ENCODE data around the gene RBBP4. TPM values are rescaled to one million over a fixed set of nuclear protein-coding genes. Genes with fewer than 3 reads are reported as not detected.
"Not testable (repeated sequence)": the region's sequence is repeated elsewhere in the genome, so short reads cannot be mapped to it uniquely, and the experiment has no call there.

RBBP4 gene
- 80.8 and 94.1 TPM in 2 replicates for total RNA-seq (2014; rRNA removed; shearing (Covaris generic))
- 121 and 150 TPM in 2 replicates for polyA plus RNA-seq (2015; cell fraction: cytosol; rRNA removed)
- 131 and 149 TPM in 2 replicates for polyA plus RNA-seq (2015; cell fraction: nucleus; rRNA removed)

GRCh38 chr1:32650752-32651460, at the start of gene RBBP4:
RBBP4 (plus strand) TSS chr1:32651208; CDS start chr1:32651307, 99 bp downstream.
- in situ Hi-C loops (cut with HindIII; ENCODE audit: low pct_unique_long_range_greater_than_20kb, low sequenced_read_pairs), result no loop called here
- peak; percentile 94 for DNase-seq (ENCODE audit: low read depth, low spot score)

GRCh38 chr1:32605711-32606424, 45.1 kb upstream of the RBBP4 start:
- DNase-seq (ENCODE audit: low read depth, low spot score), result no peak
- in situ Hi-C loops (cut with HindIII; ENCODE audit: low pct_unique_long_range_greater_than_20kb, low sequenced_read_pairs), result no loop called here

DNA sequence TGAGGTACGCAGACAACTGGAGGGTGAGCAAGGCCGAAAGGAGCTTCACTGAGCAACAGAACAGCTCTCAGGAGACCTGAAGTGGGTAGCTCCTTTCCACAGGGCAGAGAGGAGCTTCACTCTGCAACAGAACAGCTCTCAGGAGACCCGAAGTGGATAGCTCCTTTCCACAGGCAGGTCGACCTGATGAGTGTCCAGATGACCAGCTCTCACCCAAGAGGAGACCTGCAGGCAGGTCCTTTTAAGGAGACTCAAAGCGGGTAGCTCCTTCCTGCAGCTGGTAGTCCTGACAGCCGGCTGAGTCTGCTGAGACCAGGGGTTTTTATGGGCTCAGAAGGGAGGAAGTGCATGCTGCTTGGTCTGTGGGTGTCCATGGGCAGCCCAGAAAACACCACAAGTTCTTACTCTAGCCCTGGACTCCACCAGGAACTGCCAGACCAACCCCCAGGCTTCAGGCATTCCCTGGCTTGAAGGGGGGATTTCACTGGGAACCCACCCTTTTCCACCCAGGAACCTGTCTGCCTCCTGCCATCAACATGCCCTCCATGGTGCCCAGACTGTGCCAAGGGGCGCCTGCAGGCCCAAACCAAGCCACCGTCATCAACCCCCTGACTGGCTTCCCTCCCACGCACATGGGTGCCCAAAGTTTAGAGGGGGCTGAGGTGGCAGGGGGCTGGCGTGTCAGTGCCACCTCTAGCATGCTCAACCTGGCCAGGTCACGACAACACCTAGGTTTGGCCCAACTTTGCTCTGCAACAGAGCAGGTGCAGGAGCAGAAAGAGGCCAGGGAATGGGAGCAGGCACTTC, 44.2 kb upstream of the RBBP4 start:
- in situ Hi-C loops (cut with HindIII; ENCODE audit: low pct_unique_long_range_greater_than_20kb, low sequenced_read_pairs), result no loop called here
- DNase-seq (ENCODE audit: low read depth, low spot score), result no peak

DNA sequence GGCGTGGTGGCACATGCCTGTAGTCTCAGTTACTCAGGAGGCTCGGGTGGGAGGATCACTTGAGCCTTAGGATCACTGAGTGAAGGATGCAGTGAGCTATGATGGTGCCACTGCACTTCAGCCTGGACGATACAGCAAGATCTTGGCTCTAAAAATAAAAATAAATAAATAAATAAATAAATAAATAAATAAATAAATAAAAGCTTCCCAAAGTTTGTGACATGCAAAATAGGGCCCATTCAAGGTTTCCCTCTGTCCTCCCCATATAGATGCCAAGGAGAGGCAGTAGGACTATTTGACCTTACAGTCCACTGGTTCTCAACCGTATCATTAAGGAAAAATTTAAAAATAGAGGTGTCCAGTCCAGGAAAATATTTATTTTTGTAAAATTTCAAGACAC, 41.8 kb upstream of the RBBP4 start:
- DNase-seq (ENCODE audit: low read depth, low spot score), result no peak
- in situ Hi-C loops (cut with HindIII; ENCODE audit: low pct_unique_long_range_greater_than_20kb, low sequenced_read_pairs), result no loop called here

DNA sequence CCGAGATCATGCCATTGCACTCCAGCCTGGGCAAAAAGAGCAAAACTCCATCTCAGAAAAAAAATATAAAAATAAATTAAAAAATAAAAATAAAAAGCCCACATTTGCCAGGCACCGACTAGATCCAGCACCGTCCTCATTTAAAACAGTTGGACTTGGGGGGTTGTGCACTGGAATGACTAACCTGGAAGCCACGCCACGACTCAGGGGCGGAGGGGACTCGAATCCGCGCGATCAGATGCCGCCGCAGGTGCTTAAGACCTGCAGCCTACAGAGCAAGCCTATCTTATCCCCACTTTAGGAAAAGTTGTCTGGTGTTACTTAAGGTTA, 39.2 kb upstream of the RBBP4 start:
- in situ Hi-C loops (cut with HindIII; ENCODE audit: low pct_unique_long_range_greater_than_20kb, low sequenced_read_pairs), result no loop called here
- DNase-seq (ENCODE audit: low read depth, low spot score), result no peak

DNA sequence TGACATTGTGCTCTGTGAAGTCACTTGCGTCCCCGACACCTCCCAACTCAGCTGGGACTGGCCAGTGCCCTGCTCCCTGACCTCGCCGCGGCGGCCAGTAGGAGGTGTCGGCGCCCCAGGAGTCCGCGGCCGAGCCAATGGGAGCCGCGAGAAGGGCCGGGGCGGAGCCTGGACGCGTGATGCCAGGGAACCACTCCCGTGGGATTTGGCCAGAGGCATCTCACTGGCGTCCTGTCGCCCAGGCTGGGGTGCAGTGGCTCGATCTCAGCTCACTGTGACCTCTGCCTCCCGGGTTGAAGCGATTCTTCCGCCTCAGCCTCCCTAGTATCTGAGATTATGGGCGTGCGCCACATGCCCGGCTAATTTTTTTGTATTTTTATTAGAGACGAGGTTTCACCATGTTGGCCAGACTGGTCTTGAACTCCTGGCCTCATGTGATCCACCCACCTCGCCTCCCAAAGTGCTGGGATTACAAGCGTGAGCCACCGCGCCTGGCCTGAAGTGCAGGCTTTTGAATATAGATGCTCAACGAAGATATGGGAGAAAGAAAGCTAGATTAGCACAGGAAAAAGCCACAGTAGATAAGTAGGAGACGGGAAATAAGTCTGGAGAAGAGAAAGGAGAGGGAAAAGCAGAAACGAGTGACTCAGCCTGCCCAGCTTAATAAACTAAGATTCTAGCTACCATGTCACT, 38.7 kb upstream of the RBBP4 start:
- in situ Hi-C loops (cut with HindIII; ENCODE audit: low pct_unique_long_range_greater_than_20kb, low sequenced_read_pairs), result no loop called here
- DNase-seq (ENCODE audit: low read depth, low spot score), result peak; percentile 54

DNA sequence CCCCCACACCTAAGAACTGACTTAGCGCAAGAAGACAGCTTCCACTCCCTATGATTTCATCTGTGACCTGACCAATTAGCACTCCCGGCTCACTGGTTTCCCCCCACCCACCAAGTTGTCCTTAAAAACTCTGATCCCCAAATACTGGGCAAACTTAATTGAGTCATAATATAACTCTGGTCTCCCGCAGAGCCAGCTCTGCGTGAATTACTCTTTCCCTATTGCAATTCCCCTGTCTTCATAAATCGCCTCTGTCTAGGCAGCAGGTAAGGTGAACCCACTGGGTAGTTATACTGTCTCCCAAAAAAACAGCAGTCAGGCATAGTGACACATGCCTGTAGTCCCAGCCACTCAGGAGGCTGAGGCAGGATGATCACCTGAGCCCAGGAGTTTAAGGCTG, 37.5 kb upstream of the RBBP4 start:
- no peak for DNase-seq (ENCODE audit: low read depth, low spot score)
- in situ Hi-C loops (cut with HindIII; ENCODE audit: low pct_unique_long_range_greater_than_20kb, low sequenced_read_pairs), result no loop called here

GRCh38 chr1:32618673-32619221, 32.3 kb upstream of the RBBP4 start:
- in situ Hi-C loops (cut with HindIII; ENCODE audit: low pct_unique_long_range_greater_than_20kb, low sequenced_read_pairs), result no loop called here
- DNase-seq (ENCODE audit: low read depth, low spot score), result peak; percentile 46

DNA sequence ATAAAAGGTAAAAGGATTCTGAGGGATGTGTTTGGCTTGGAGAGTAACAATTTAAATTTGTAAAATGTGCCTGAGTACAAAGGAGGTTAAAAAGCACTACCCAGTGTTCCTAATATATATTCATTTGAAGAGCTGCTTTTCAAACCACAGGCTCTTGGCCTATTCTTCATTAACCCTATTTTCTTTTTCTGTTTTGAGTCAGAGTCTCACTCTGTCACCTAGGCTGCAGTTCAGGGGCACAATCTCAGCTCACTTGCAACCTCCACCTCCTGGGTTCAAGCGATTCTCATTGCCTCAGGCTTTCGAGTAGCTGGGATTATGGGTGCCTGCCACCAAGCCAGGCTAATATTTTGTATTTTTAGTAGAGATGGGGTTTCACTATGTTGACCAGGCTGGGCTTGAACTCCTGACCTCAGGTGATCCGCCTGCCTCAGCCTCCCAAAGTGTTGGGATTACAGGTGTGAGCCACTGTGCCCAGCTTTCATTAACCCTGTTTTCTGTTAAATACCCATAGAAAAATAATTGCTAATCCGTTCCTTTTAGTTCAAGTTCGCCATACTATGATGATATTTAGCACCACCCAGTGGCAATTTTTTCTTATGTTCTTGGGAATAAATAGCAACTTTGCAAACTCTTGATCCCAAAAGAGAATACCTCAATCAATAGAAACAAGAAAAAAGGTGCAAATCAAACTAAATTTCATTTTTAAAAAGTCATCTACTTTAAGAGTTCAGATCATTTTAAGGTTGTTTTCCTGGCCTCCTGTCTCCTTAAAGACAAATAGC, 31.1 kb upstream of the RBBP4 start:
- in situ Hi-C loops (cut with HindIII; ENCODE audit: low pct_unique_long_range_greater_than_20kb, low sequenced_read_pairs), result no loop called here
- DNase-seq (ENCODE audit: low read depth, low spot score), result peak; percentile 31

- no peak for DNase-seq (ENCODE audit: low read depth, low spot score)
- in situ Hi-C loops (cut with HindIII; ENCODE audit: low pct_unique_long_range_greater_than_20kb, low sequenced_read_pairs), result no loop called here
Observed at GRCh38 chr1:32622205-32622604, 28.8 kb upstream of the RBBP4 start.

- no peak for DNase-seq (ENCODE audit: low read depth, low spot score)
- in situ Hi-C loops (cut with HindIII; ENCODE audit: low pct_unique_long_range_greater_than_20kb, low sequenced_read_pairs), result no loop called here
Observed at GRCh38 chr1:32622806-32623681, 28.0 kb upstream of the RBBP4 start.

DNA sequence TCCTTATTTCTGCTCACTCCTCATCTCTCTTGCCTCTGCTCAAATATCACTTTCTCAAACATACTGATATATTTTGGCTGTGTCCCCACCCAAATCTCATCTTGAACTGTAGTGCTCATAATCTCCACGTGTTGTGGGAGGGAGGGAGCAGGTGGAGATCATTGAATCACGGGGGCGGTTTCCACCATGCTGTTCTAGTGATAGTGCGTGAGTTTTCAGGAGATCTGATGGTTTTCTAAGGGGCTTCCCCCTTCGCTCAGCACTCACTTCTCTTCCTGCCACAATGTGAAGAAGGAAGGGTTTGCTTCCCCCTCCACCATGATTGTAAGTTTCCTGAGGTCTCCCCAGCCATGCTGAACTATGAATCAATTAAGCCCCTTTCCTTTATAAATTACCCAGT, 27.2 kb upstream of the RBBP4 start:
- in situ Hi-C loops (cut with HindIII; ENCODE audit: low pct_unique_long_range_greater_than_20kb, low sequenced_read_pairs), result no loop called here
- no peak for DNase-seq (ENCODE audit: low read depth, low spot score)

DNA sequence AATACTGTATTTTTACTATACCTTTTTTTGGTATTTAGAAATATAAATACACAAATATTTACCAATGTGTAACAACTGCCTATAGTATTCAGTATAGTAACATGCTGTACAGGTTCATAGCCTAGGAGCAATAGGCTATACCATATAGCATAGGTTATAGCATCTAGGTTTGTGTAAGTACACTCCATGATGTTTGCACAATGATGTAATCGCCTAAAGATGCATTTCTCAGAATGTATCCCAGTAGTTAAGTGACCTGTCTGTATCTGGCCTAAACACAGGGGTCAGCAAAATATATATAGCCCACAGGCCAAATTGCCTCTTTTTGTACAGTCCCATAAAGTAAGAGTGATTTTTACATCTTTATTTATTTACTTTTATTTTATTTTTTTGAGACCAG, 24.8 kb upstream of the RBBP4 start:
- in situ Hi-C loops (cut with HindIII; ENCODE audit: low pct_unique_long_range_greater_than_20kb, low sequenced_read_pairs), result no loop called here
- DNase-seq (ENCODE audit: low read depth, low spot score), result no peak

DNA sequence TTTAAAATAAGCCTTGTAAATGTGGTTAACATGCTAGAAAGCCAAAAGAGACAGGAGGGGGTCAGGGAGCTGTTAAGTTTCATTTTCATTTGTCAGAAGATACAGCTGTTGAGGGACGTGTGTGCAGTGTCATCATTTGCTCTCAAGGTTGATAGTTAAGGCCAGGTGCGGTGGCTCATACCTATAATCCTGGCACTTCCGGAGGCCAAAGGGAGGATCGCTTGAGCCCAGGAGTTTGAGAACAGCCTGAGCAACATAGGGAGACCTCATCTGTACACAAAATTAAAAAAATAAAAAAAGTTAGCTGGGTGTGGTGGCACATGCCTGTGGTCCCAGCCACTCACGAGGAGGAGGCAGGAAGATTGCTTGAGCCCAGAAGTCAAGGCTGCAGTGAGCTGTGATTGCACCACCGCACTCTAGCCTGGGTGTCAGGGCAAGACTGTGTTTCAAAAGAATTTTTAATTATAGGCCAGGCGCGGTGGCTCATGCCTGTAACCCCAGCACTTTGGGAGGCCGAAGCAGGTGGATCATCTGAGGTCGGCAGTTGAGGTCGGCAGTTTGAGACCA, 23.3 kb upstream of the RBBP4 start:
- no peak for DNase-seq (ENCODE audit: low read depth, low spot score)
- in situ Hi-C loops (cut with HindIII; ENCODE audit: low pct_unique_long_range_greater_than_20kb, low sequenced_read_pairs), result no loop called here

- in situ Hi-C loops (cut with HindIII; ENCODE audit: low pct_unique_long_range_greater_than_20kb, low sequenced_read_pairs); DNase-seq (ENCODE audit: low read depth, low spot score): not testable (repeated sequence)
Observed at GRCh38 chr1:32630173-32630572, 20.8 kb upstream of the RBBP4 start.

DNA sequence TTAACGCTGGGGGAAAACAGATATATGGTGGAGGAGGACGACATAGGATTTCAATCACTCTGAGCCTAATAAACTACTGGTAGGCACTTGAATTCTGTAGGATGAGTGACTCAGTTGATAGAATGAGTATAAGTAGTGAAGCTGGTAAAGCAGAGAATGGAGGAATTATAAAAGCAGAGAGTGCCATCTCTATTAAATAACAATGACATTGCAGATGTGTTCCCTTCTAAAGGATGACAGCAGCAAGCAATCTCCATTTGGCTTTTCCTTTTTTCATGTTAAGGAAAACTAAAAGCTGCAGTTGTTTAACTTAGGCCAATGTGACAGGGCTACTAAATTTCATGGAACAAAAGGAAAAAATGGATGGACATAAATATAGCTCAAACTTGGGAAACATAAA, 18.2 kb upstream of the RBBP4 start:
- in situ Hi-C loops (cut with HindIII; ENCODE audit: low pct_unique_long_range_greater_than_20kb, low sequenced_read_pairs), result no loop called here
- no peak for DNase-seq (ENCODE audit: low read depth, low spot score)

Measured in SK-MEL-5 (cell line).